ENCODE measurements around the gene CFAP206. TPM values are rescaled to one million over a fixed set of nuclear protein-coding genes. Genes with fewer than 3 reads are reported as not detected.

Gene CFAP206
- total RNA-seq, 1 donor from 2014 or later: 1.4 TPM

DNA sequence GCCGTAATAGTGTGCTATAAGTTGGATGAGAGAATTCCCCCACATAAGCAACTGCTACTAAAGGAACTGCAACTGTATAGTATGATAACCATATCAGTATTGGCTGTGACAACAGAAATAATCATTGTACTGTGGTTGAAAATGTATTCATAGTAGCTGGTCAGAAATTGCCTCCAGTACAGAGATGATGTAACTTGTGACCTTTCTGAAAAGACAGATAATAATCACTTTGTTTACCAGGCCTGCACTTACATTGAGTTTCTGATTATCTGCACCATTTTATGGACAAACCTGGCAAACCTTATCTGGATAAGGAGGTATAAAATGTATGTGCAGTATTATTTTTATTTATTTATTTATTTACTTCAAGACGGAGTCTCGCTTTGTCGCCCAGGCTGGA, 19.0 kb downstream of the CFAP206 start:
- Histone ChIP-seq H3K27me3 (no peaks in the 10 kb centered on the region), H3K4me3 (no peak overlapping the region), H3K4me1 (no peaks in the 10 kb centered on the region), H3K9me3 (no peaks in the 10 kb centered on the region), H3K36me3 (no peaks in the 10 kb centered on the region), H3K27ac (no peak overlapping the region)
- intact Hi-C loops (cut with DNase I): no loop called here
- TF ChIP-seq, protein P1, sequence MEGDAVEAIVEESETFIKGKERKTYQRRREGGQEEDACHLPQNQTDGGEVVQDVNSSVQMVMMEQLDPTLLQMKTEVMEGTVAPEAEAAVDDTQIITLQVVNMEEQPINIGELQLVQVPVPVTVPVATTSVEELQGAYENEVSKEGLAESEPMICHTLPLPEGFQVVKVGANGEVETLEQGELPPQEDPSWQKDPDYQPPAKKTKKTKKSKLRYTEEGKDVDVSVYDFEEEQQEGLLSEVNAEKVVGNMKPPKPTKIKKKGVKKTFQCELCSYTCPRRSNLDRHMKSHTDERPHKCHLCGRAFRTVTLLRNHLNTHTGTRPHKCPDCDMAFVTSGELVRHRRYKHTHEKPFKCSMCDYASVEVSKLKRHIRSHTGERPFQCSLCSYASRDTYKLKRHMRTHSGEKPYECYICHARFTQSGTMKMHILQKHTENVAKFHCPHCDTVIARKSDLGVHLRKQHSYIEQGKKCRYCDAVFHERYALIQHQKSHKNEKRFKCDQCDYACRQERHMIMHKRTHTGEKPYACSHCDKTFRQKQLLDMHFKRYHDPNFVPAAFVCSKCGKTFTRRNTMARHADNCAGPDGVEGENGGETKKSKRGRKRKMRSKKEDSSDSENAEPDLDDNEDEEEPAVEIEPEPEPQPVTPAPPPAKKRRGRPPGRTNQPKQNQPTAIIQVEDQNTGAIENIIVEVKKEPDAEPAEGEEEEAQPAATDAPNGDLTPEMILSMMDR (IDR thresholded peaks at IDR 0.05): no peak
- no peak for DNase-seq (ENCODE audit: low spot score in 2 of 2)

DNA sequence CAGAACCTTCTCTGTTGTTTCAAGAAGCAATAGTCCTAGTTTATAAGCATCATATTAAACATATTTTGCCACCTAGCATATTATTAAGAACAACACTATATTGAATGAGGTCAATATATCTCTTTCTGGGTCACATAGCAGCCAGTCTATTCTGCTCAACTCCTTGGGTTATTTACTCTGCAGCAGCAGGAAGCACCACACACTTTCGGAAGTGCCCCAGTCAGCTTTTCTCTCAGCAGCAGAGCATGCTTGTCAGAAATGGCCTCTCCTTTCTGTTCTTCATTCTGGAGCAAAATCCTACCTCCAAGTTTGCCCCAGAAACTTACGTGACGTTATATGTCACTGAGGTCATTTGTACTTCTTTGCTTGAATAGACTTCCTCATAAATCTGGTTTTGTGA, 22.7 kb downstream of the CFAP206 start:
- H3K4me3 ChIP-seq: no peak overlapping the region
- H3K9me3 ChIP-seq: no peaks in the 10 kb centered on the region
- no peak overlapping the region for H3K27ac ChIP-seq
- no peak for DNase-seq (ENCODE audit: low spot score in 2 of 2)
- intact Hi-C loops (cut with DNase I): no loop called here
- no peaks in the 10 kb centered on the region for H3K36me3 ChIP-seq
- H3K27me3 ChIP-seq: no peaks in the 10 kb centered on the region
- TF ChIP-seq, protein P1 (IDR thresholded peaks at IDR 0.05): no peak
- H3K4me1 ChIP-seq: no peaks in the 10 kb centered on the region

DNA sequence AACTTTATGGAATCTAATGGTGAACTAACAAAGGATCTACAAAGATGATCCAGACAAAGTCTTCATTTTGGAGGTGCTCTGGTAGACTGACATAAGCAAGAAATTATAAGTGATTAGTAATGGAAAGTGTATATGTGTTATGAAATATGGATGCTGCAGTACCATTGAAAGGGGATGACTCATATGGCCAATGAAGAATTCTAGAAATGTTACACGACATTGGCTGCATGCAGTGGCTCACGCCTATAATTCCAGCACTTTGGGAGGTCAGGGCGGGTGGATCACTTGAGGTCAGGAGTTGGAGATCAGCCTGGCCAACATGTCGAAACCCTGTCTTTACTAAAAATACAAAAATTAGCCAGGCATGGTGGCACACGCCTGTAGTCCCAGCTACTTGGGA, 23.5 kb downstream of the CFAP206 start:
- Histone ChIP-seq H3K36me3 (no peaks in the 10 kb centered on the region), H3K27me3 (no peaks in the 10 kb centered on the region), H3K9me3 (no peaks in the 10 kb centered on the region), H3K27ac (no peak overlapping the region), H3K4me3 (no peak overlapping the region), H3K4me1 (no peaks in the 10 kb centered on the region)
- intact Hi-C loops (cut with DNase I): no loop called here
- DNase-seq (ENCODE audit: low spot score in 2 of 2): no peak
- TF ChIP-seq, protein P1 (IDR thresholded peaks at IDR 0.05): no peak

DNA sequence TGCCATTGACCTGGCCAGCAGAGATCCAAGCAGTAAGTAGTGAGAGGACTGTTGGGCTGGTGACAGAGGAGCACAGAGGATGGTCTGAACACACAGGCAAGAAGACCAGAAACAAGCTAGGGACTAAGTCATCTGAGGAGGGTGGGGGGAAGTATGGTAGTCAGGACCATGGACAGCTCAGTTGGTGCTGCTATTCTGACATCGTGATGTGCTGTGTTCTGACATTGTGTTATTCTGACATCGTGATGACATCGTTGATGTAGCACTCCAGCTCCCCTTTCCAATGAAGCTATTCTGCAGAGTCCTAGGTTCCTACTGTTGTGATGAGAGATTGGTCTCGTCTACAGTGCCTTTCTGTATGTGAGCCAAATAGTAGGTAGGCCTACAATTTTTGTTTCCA, 28.7 kb downstream of the CFAP206 start:
- Histone ChIP-seq H3K4me1 (no peaks in the 10 kb centered on the region), H3K27me3 (no peaks in the 10 kb centered on the region), H3K27ac (no peak overlapping the region), H3K36me3 (no peaks in the 10 kb centered on the region), H3K9me3 (peaks cover 0 to 3% of the 10 kb centered on the region in 2 donors), H3K4me3 (no peak overlapping the region)
- TF ChIP-seq, protein P1 (IDR thresholded peaks at IDR 0.05): no peak
- DNase-seq (ENCODE audit: low spot score in 2 of 2): no peak
- intact Hi-C loops (cut with DNase I): no loop called here

DNA sequence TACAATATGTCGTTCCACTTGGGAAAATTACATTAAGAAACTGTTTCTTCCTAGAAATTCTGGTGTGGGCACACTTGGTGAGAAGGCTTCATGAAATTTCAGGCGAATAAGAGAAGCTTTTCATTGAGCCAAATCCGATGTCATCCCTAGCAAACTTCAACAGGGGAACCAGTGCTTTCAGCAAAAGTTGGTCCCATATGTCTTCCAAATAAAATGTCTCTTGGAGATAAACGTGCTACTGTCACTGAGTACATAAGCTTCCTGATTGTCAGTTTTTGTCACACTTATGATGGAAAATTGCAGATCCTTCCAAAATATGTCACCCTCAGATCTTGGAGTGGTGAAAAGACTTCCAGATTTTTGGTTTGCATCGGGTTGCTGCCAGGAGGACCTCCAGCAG, 33.9 kb downstream of the CFAP206 start:
- TF ChIP-seq, protein P1 (IDR thresholded peaks at IDR 0.05): no peak
- peaks cover 0 to 3% of the 10 kb centered on the region in 2 donors for H3K9me3 ChIP-seq
- intact Hi-C loops (cut with DNase I): no loop called here

DNA sequence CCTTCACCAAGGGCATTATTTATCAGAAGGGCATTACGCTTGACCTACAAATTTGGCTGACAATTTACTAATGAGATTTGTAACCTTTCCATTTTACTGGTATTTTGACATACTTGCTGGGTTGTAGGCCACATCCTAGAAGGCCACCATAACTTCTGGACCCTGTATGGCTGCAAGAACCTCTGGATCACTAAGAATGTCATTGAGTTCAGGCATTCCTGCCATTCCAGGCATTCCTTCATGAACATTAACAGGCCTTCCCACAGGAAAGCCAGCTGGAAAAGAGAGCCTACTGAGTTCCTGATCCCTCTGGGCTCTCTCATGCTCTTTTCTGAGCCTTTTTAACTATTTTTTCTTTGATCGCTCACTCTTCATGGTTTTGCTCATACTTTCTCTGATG, 36.6 kb downstream of the CFAP206 start:
- Histone ChIP-seq H3K9me3 (no peaks in the 10 kb centered on the region), H3K4me1 (no peaks in the 10 kb centered on the region), H3K27ac (no peak overlapping the region), H3K4me3 (no peak overlapping the region), H3K36me3 (no peaks in the 10 kb centered on the region), H3K27me3 (no peaks in the 10 kb centered on the region)
- no peak for DNase-seq (ENCODE audit: low spot score in 2 of 2)
- intact Hi-C loops (cut with DNase I): no loop called here
- TF ChIP-seq, protein P1 (IDR thresholded peaks at IDR 0.05): no peak

More for the DNA sequence above, 33.9 kb downstream of the CFAP206 start:
- Histone ChIP-seq H3K27me3 (no peaks in the 10 kb centered on the region), H3K4me1 (no peaks in the 10 kb centered on the region), H3K4me3 (no peak overlapping the region), H3K27ac (no peak overlapping the region), H3K36me3 (no peaks in the 10 kb centered on the region)
- DNase-seq (ENCODE audit: low spot score in 2 of 2): no peak
